Hepatocyte (in vitro differentiated cells): Measurements from ENCODE around the gene LRRC32.

ENCODE experiments used
- CTCF ChIP-seq: fragments of 200-600 bp; sonication (generic); IDR thresholded peaks from 2 replicates; pipeline ENCODE4 v1.5.1; 2016; ENCODE audit warnings: antibody characterized with exemption, mild to moderate bottlenecking; ENCODE audit not compliant: poor library complexity
- EZH2 ChIP-seq: fragments of 200-600 bp; sonication (generic); IDR thresholded peaks from 2 replicates; pipeline ENCODE4 v1.6.1; 2016; ENCODE audit warnings: antibody characterized with exemption, mild to moderate bottlenecking, borderline replicate concordance

GRCh38 chr11:76637491-76638269, 32.9 kb downstream of the LRRC32 start:
- no peak for TF ChIP-seq CTCF
- TF ChIP-seq EZH2 = no peak
